ENCODE data around the gene TNIK.
"Not testable (repeated sequence)": the region's sequence is repeated elsewhere in the genome, so short reads cannot be mapped to it uniquely, and the experiment has no call there.

DNA sequence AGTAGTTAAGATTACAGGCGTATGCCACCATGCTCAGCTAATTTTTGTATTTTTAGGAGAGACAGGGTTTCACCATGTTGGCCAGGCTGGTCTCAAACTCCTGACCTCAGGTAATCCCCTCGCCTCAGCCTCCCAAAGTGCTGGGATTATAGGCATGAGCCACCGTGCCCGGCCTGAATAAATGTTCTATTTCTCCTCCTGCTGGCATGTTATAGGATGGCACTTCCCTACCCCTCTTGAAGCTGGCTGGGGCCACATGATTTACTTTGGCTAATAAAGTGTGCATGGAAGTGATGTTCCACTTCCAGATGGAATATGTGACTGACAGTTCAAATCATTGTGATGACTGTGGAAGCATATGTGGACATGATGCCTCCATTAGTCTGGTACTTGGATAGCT lies 77.9 kb downstream of the TNIK start:
- TF ChIP-seq SALL2 (CRISPR knock-in tag; IDR thresholded peaks at IDR 0.05); EZH2 (conservative IDR thresholded peaks at IDR 0.05; ENCODE audit: low read depth, low read length); KLF6 (CRISPR knock-in tag; IDR thresholded peaks at IDR 0.05); RFX5 (IDR thresholded peaks at IDR 0.05; ENCODE audit: low read depth, low read length); NKX3-1 (CRISPR knock-in tag; IDR thresholded peaks at IDR 0.05); POLR2AphosphoS2 (IDR thresholded peaks at IDR 0.05; ENCODE audit: low read depth, low read length); EP300 (IDR thresholded peaks at IDR 0.05; ENCODE audit: low read depth in 2 of 2, low read length in 2 of 2); EP300 (CRISPR knock-in tag; IDR thresholded peaks at IDR 0.05; ENCODE audit: borderline replicate concordance); GTF2F1 (IDR thresholded peaks at IDR 0.05; ENCODE audit: low read length); CEBPB (IDR thresholded peaks at IDR 0.05; ENCODE audit: borderline replicate concordance, low read depth, low read length): not testable (repeated sequence)
- TF ChIP-seq, protein P1, sequence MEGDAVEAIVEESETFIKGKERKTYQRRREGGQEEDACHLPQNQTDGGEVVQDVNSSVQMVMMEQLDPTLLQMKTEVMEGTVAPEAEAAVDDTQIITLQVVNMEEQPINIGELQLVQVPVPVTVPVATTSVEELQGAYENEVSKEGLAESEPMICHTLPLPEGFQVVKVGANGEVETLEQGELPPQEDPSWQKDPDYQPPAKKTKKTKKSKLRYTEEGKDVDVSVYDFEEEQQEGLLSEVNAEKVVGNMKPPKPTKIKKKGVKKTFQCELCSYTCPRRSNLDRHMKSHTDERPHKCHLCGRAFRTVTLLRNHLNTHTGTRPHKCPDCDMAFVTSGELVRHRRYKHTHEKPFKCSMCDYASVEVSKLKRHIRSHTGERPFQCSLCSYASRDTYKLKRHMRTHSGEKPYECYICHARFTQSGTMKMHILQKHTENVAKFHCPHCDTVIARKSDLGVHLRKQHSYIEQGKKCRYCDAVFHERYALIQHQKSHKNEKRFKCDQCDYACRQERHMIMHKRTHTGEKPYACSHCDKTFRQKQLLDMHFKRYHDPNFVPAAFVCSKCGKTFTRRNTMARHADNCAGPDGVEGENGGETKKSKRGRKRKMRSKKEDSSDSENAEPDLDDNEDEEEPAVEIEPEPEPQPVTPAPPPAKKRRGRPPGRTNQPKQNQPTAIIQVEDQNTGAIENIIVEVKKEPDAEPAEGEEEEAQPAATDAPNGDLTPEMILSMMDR (CRISPR knock-in tag; IDR thresholded peaks at IDR 0.05) = not testable (repeated sequence)
- TF ChIP-seq, protein P2, sequence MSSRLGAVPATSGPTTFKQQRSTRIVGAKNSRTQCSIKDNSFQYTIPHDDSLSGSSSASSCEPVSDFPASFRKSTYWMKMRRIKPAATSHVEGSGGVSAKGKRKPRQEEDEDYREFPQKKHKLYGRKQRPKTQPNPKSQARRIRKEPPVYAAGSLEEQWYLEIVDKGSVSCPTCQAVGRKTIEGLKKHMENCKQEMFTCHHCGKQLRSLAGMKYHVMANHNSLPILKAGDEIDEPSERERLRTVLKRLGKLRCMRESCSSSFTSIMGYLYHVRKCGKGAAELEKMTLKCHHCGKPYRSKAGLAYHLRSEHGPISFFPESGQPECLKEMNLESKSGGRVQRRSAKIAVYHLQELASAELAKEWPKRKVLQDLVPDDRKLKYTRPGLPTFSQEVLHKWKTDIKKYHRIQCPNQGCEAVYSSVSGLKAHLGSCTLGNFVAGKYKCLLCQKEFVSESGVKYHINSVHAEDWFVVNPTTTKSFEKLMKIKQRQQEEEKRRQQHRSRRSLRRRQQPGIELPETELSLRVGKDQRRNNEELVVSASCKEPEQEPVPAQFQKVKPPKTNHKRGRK (CRISPR knock-in tag; IDR thresholded peaks at IDR 0.05) = not testable (repeated sequence)

Measured in HepG2 (cell line).